HepG2 (cell line): ENCODE data around the gene ZNF813. TPM values are rescaled to one million over a fixed set of nuclear protein-coding genes. Genes with fewer than 3 reads are reported as not detected.

Experiments
- ATAD3A ChIP-seq: sonication (generic); formaldehyde crosslinking; IDR thresholded peaks from 2 replicates; pipeline ENCODE4 v1.4.0; 2020; ENCODE audit warnings: missing genetic modification reagents
- CREB3 ChIP-seq: sonication (generic); formaldehyde crosslinking; IDR thresholded peaks from 2 replicates; pipeline ENCODE4 v1.5.0; 2020; ENCODE audit warnings: missing genetic modification reagents
- DDIT3 ChIP-seq: sonication (generic); formaldehyde crosslinking; IDR thresholded peaks from 2 replicates; pipeline ENCODE4 v1.4.0; 2020; ENCODE audit warnings: mild to moderate bottlenecking, missing genetic modification reagents
- IKZF5 ChIP-seq: IDR thresholded peaks from 2 replicates; pipeline ENCODE4 v1.6.1; 2018; ENCODE audit warnings: missing genetic modification reagents, mild to moderate bottlenecking, missing compliant biosample characterization
- PAX8 ChIP-seq: sonication (generic); formaldehyde crosslinking; IDR thresholded peaks from 2 replicates; pipeline ENCODE4 v1.8.0; 2022; ENCODE audit warnings: mild to moderate bottlenecking, missing genetic modification reagents, borderline replicate concordance
- SOX5 ChIP-seq: IDR thresholded peaks from 2 replicates; pipeline ENCODE4 v1.6.1; 2016; ENCODE audit warnings: borderline replicate concordance
- ZBTB4 ChIP-seq: sonication (generic); formaldehyde crosslinking; IDR thresholded peaks from 2 replicates; pipeline ENCODE4 v1.4.0; 2020; ENCODE audit warnings: missing genetic modification reagents, mild to moderate bottlenecking, borderline replicate concordance
- ZFP82 ChIP-seq: sonication (generic); formaldehyde crosslinking; IDR thresholded peaks from 2 replicates; pipeline ENCODE4 v1.5.1; 2020; ENCODE audit warnings: mild to moderate bottlenecking, missing genetic modification reagents, borderline replicate concordance
- ZFP91 ChIP-seq: sonication (generic); formaldehyde crosslinking; IDR thresholded peaks from 2 replicates; pipeline ENCODE4 v1.9.0; 2022; ENCODE audit warnings: missing genetic modification reagents, mild to moderate bottlenecking, borderline replicate concordance
- ZNF143 ChIP-seq: sonication (generic); formaldehyde crosslinking; IDR thresholded peaks from 2 replicates; pipeline ENCODE4 v1.4.0; 2020; ENCODE audit warnings: missing genetic modification reagents
- ZNF276 ChIP-seq: sonication (generic); formaldehyde crosslinking; IDR thresholded peaks from 2 replicates; pipeline ENCODE4 v1.4.0; 2020; ENCODE audit warnings: mild to moderate bottlenecking, low read depth, missing genetic modification reagents
- ZNF34 ChIP-seq: sonication (generic); formaldehyde crosslinking; IDR thresholded peaks from 2 replicates; pipeline ENCODE4 v1.4.0; 2020; ENCODE audit warnings: mild to moderate bottlenecking, missing genetic modification reagents, borderline replicate concordance
- ZNF597 ChIP-seq: sonication (generic); formaldehyde crosslinking; IDR thresholded peaks from 2 replicates; pipeline ENCODE4 v1.5.0; 2020; ENCODE audit warnings: missing genetic modification reagents
- ZNF775 ChIP-seq: sonication (generic); formaldehyde crosslinking; IDR thresholded peaks from 2 replicates; pipeline ENCODE4 v1.4.0; 2020; ENCODE audit warnings: missing genetic modification reagents, mild to moderate bottlenecking, moderate library complexity, borderline replicate concordance
- ZSCAN5A ChIP-seq: sonication (generic); formaldehyde crosslinking; IDR thresholded peaks from 2 replicates; pipeline ENCODE4 v1.8.0; 2022; ENCODE audit warnings: mild to moderate bottlenecking, missing genetic modification reagents, borderline replicate concordance
- polyA plus RNA-seq, 8 experiments: library from polyadenylated mRNA; depleted of rRNA in 3 of 8; stranded (reverse) in 7 of 8; unstranded in 1 of 8; fragments of >200 nt; fragmentation: Illumina TruSeq in 4 of 8; extraction: Trizol in 4 of 8; gene quantifications; 2 replicates each; pipeline versions ENCODE4 v1.2.1 to v1.2.3, GENCODE V29; 2011 to 2016; ENCODE audit warnings: low read depth in 4 of 8, missing spikeins in 1 of 8, mixed read lengths in 1 of 8; ENCODE audit not compliant: insufficient read depth in 1 of 8
- total RNA-seq, 5 experiments: library from RNA; depleted of rRNA; stranded (reverse); fragments of >200 nt; fragmentation: Illumina TruSeq; extraction: Trizol; gene quantifications; 2 replicates each; pipeline ENCODE4 v1.2.3, GENCODE V29; 2016; ENCODE audit warnings: low read depth in 1 of 5

Gene ZNF813
- total and polyA plus RNA-seq, 2 of the 13 experiments (the other 11 are each of a cell fraction or from before 2014, with no cell fraction given): 2.1 to 8.9 TPM

GRCh38 chr19:53520547-53521372, 53.2 kb downstream of the ZNF813 start (continued):
- TF ChIP-seq ZFP91 (CRISPR knock-in tag): no peak
- no peak for TF ChIP-seq ZNF597 (CRISPR knock-in tag)
- TF ChIP-seq ZNF34 (CRISPR knock-in tag): no peak
- TF ChIP-seq PAX8 (CRISPR knock-in tag): no peak
- TF ChIP-seq ZFP82 (CRISPR knock-in tag): no peak
- peak; percentile 94 for TF ChIP-seq ZNF143 (CRISPR knock-in tag)
- no peak for TF ChIP-seq ZNF775 (CRISPR knock-in tag)
- no peak for TF ChIP-seq SOX5 (CRISPR knock-in tag)
- no peak for TF ChIP-seq ZBTB4
- TF ChIP-seq ATAD3A: no peak
- no peak for TF ChIP-seq ZSCAN5A (CRISPR knock-in tag)
- TF ChIP-seq DDIT3 (CRISPR knock-in tag): no peak
- TF ChIP-seq IKZF5 (CRISPR knock-in tag): no peak
- TF ChIP-seq ZNF276: no peak
- no peak for TF ChIP-seq CREB3 (CRISPR knock-in tag)
